ENCODE results near the gene MYPN. TPM values are rescaled to one million over a fixed set of nuclear protein-coding genes. Genes with fewer than 3 reads are reported as not detected.

The MYPN gene
- total RNA-seq, 1 donor = 1.8 TPM

DNA sequence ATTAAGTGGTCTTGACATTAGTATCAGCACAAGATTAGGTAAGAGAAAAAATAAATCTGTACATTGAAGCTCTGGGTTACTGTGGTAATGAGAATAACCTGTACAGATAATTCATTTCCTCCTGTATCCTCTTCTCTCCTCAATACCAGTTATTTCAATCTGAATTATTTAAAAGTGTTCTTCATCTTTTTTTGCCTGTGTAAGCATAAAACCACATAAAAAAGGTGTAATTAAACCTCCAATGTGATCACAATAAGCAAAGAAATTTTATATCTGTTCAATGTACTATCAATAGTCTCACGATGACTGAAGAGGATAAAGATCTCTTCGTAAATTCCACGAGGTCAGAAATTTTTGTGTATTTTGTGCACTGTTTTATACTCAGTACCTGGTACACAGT is 1.2 kb upstream of the MYPN start:
- Histone ChIP-seq H4K20me1 (ENCODE audit: insufficient read depth, low read length) (no peaks in the 10 kb centered on the region), H3K4me3 (ENCODE audit: insufficient read depth, low read length) (peak overlapping the region; percentile 71), H3K27ac (ENCODE audit: low read depth, low read length) (peak overlapping the region; percentile 98), H3K79me2 (ENCODE audit: insufficient read depth, low read length) (peaks cover 61% of the 10 kb centered on the region), H3K27me3 (ENCODE audit: insufficient read depth, low read length) (no peaks in the 10 kb centered on the region), H3K4me1 (ENCODE audit: insufficient read depth, low read length) (peaks cover 58% of the 10 kb centered on the region), H3K4me2 (ENCODE audit: insufficient read depth, low read length) (peak overlapping the region; percentile 95), H2AFZ (ENCODE audit: low read length) (no peak overlapping the region), H3K36me3 (ENCODE audit: insufficient read depth, low read length) (peaks cover 13% of the 10 kb centered on the region), H3K9me3 (ENCODE audit: low read depth, low read length) (no peaks in the 10 kb centered on the region)
- no peak for DNase-seq (ENCODE audit: insufficient read length, low spot score, missing footprints)
- TF ChIP-seq, protein P1, sequence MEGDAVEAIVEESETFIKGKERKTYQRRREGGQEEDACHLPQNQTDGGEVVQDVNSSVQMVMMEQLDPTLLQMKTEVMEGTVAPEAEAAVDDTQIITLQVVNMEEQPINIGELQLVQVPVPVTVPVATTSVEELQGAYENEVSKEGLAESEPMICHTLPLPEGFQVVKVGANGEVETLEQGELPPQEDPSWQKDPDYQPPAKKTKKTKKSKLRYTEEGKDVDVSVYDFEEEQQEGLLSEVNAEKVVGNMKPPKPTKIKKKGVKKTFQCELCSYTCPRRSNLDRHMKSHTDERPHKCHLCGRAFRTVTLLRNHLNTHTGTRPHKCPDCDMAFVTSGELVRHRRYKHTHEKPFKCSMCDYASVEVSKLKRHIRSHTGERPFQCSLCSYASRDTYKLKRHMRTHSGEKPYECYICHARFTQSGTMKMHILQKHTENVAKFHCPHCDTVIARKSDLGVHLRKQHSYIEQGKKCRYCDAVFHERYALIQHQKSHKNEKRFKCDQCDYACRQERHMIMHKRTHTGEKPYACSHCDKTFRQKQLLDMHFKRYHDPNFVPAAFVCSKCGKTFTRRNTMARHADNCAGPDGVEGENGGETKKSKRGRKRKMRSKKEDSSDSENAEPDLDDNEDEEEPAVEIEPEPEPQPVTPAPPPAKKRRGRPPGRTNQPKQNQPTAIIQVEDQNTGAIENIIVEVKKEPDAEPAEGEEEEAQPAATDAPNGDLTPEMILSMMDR (IDR thresholded peaks at IDR 0.05; ENCODE audit: extremely low read depth, low read depth, low read length) = no peak

DNA sequence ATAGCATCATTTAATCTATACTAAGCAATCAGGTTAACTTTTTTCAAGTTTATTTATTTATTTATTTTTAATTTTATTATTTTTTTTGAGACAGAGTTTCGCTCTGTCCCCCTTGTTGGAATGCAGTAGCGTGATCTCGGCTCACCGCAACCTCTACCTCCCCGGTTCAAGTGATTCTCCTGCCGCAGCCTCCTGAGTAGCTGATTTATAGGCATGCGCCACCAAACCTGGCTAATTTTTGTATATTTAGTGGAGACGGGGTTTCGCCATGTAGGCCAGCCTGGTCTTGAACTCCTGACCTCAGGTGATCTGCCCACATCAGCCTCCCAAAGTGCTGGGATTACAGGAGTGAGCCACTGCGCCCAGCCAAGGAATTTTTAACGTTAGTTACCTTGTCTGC is 635 bp upstream of the MYPN start:
- Histone ChIP-seq H3K27ac (ENCODE audit: low read depth, low read length) (no peak overlapping the region), H3K79me2 (ENCODE audit: insufficient read depth, low read length) (peaks cover 64% of the 10 kb centered on the region), H3K27me3 (ENCODE audit: insufficient read depth, low read length) (no peaks in the 10 kb centered on the region), H2AFZ (ENCODE audit: low read length) (no peak overlapping the region), H3K36me3 (ENCODE audit: insufficient read depth, low read length) (peaks cover 13% of the 10 kb centered on the region), H3K9me3 (ENCODE audit: low read depth, low read length) (no peaks in the 10 kb centered on the region), H4K20me1 (ENCODE audit: insufficient read depth, low read length) (no peaks in the 10 kb centered on the region), H3K4me1 (ENCODE audit: insufficient read depth, low read length) (peaks cover 52% of the 10 kb centered on the region), H3K4me2 (ENCODE audit: insufficient read depth, low read length) (peak overlapping the region; percentile 95), H3K4me3 (ENCODE audit: insufficient read depth, low read length) (no peak overlapping the region)
- TF ChIP-seq, protein P1 (IDR thresholded peaks at IDR 0.05; ENCODE audit: extremely low read depth, low read depth, low read length) = no peak
- DNase-seq (ENCODE audit: insufficient read length, low spot score, missing footprints) = no peak

DNA sequence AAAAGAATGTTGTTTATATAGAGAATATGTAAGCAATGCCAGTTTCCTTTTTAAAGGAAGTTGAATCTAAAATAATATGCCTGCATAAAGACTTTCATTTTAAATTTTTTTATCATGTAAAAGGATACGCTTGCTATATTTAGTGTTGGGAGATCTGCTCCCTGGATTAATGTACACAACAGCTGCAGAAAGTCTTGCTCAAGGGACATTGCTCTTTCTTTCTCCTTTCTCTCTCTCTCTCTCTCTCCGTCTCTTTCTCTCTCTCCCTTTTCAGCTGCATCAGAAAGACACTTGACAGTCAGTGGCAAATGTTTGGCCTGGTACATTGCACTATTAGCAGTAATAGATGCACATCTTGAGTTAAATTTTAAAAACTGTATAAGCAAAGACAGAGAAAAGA is 739 bp downstream of the MYPN start:
- no peaks in the 10 kb centered on the region for H4K20me1 ChIP-seq (ENCODE audit: insufficient read depth, low read length)
- no peaks in the 10 kb centered on the region for H3K27me3 ChIP-seq (ENCODE audit: insufficient read depth, low read length)
- peak overlapping the region; percentile 24 for H3K4me2 ChIP-seq (ENCODE audit: insufficient read depth, low read length)
- no peak overlapping the region for H2AFZ ChIP-seq (ENCODE audit: low read length)
- peaks cover 40% of the 10 kb centered on the region for H3K4me1 ChIP-seq (ENCODE audit: insufficient read depth, low read length)
- H3K36me3 ChIP-seq (ENCODE audit: insufficient read depth, low read length) = peaks cover 17% of the 10 kb centered on the region
- no peak overlapping the region for H3K27ac ChIP-seq (ENCODE audit: low read depth, low read length)
- H3K4me3 ChIP-seq (ENCODE audit: insufficient read depth, low read length) = no peak overlapping the region
- H3K79me2 ChIP-seq (ENCODE audit: insufficient read depth, low read length) = peaks cover 60% of the 10 kb centered on the region
- H3K9me3 ChIP-seq (ENCODE audit: low read depth, low read length) = no peaks in the 10 kb centered on the region
- no peak for DNase-seq (ENCODE audit: insufficient read length, low spot score, missing footprints)
- TF ChIP-seq, protein P1 (IDR thresholded peaks at IDR 0.05; ENCODE audit: extremely low read depth, low read depth, low read length) = no peak

DNA sequence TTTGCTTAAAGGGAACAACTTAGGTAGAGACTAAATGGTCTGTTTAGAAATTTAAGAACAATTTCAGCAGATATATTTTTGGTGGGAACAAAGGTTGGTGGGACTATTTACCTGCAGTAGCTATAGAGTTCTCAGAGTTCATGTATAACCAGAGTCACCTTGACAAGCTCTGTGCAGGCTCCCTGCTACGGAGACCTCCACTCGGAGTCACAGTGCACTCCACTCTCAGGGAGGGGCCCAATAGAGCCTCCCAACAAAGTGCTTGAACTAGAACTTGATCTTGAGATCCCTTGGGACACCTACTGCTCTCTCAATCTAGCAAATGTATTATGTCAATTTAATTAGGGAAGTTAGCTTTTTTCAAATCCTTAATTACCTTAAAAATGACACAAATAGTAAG is 2.3 kb downstream of the MYPN start:
- H4K20me1 ChIP-seq (ENCODE audit: insufficient read depth, low read length) = no peaks in the 10 kb centered on the region
- peaks cover 26% of the 10 kb centered on the region for H3K4me1 ChIP-seq (ENCODE audit: insufficient read depth, low read length)
- DNase-seq (ENCODE audit: insufficient read length, low spot score, missing footprints) = no peak
- TF ChIP-seq, protein P1 (IDR thresholded peaks at IDR 0.05; ENCODE audit: extremely low read depth, low read depth, low read length) = no peak
- H3K79me2 ChIP-seq (ENCODE audit: insufficient read depth, low read length) = peaks cover 67% of the 10 kb centered on the region
- peaks cover 21% of the 10 kb centered on the region for H3K36me3 ChIP-seq (ENCODE audit: insufficient read depth, low read length)
- no peak overlapping the region for H2AFZ ChIP-seq (ENCODE audit: low read length)
- H3K9me3 ChIP-seq (ENCODE audit: low read depth, low read length) = no peaks in the 10 kb centered on the region
- H3K4me2 ChIP-seq (ENCODE audit: insufficient read depth, low read length) = no peak overlapping the region
- no peak overlapping the region for H3K4me3 ChIP-seq (ENCODE audit: insufficient read depth, low read length)
- H3K27ac ChIP-seq (ENCODE audit: low read depth, low read length) = no peak overlapping the region
- no peaks in the 10 kb centered on the region for H3K27me3 ChIP-seq (ENCODE audit: insufficient read depth, low read length)
